Right renal pelvis (tissue), 4 donors: Measurements from ENCODE around the gene NPL. TPM values are rescaled to one million over a fixed set of nuclear protein-coding genes. Genes with fewer than 3 reads are reported as not detected.

Experiments used
- DNase-seq, 4 donors: peaks; one replicate each; pipeline ENCODE4 v3.0.0-alpha.2; 2013; ENCODE audit warnings: low read depth in 4 of 4, low spot score in 3 of 4, missing footprints in 1 of 4
- polyA plus RNA-seq, 4 donors: library from polyadenylated mRNA; unstranded; fragments of 120-200 nt; gene quantifications; one replicate each; pipeline ENCODE4 v1.2.1, GENCODE V29; 2013; ENCODE audit not compliant: insufficient read length in 4 of 4

The NPL gene
- polyA plus RNA-seq, 4 donors = 5.8 to 10.5 (median 8.3) TPM

- no peak for DNase-seq
Observed at GRCh38 chr1:182771187-182771984, 18.2 kb upstream of the NPL start.

- DNase-seq = no peak
Observed at GRCh38 chr1:182777386-182777785, 12.2 kb upstream of the NPL start.

GRCh38 chr1:182778862-182779261 lies 10.7 kb upstream of the NPL start:
- DNase-seq = no peak

DNA sequence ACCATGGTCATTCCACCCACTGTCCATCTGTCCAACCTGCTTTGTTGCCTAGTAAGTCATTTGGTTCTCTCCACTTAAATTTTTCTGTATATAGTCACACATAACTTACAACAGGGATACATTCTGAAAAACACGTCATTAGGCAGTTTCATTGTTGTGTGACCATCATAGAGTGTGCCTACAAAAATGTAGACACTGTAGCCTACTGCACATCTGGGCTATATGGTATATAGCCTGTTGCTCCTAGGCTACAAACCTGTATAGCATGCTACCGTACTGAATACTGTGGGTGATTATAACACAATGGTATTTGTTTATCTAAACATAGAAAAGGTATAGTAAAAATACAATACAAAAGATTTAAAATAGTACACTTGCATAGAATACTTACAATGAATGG lies 10.0 kb upstream of the NPL start:
- no peak for DNase-seq

DNA sequence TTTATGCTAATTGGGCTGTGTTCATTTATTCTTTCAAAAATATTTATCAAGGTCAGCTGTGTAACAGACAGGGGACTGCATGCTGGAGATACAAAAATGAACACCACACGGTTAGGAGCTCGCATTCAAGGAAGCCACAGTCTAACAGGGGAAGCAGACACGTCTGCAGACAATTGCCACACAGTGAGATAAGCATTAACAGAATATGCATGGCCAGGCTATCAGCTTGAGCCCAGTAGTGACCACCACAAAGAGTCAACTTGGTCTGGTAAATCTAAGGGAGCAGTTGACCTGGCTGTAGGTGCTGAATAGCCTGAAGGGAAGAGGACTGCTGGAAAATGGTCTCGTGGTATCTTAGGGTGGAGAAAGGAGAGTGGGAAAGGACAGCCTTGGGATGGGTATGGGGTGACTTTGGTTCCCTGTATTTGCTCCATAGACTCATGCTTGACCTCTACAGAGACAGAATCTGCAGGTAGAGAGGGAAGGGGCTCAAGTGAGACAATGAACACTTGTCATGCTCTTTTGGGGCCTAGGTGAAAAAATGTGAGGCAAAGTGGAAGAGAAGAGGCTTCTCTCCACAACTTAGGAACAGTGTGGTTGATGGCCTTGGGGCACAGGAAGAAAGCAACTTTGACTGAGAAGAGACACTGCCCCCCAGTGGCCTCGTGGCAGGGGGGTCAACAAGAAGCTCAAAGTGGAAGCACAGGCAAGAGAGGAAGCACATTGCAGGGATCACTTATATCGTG lies 7.6 kb upstream of the NPL start:
- peak in 1 of 4 donors; percentile 12 for DNase-seq

DNA sequence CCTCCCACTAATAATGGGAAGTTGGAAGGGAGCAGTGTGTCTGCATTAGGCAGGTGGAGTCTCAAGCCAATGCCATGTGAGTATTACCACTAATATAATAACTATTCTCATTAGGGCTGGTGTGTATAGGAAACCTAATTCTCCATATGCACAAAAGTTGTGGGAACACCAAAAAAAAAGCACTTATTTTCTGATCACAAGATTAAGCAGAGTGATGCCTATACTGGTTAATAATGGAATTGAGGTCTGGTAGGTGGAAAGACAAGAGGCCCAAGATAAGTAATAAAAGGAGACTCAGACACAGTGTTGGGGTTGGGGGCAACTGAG lies 7.0 kb upstream of the NPL start:
- DNase-seq = no peak

GRCh38 chr1:182783068-182783467 lies 6.5 kb upstream of the NPL start:
- DNase-seq = no peak

GRCh38 chr1:182784556-182785171 lies 4.9 kb upstream of the NPL start:
- peak in 1 of 4 donors; percentile 42 for DNase-seq

DNA sequence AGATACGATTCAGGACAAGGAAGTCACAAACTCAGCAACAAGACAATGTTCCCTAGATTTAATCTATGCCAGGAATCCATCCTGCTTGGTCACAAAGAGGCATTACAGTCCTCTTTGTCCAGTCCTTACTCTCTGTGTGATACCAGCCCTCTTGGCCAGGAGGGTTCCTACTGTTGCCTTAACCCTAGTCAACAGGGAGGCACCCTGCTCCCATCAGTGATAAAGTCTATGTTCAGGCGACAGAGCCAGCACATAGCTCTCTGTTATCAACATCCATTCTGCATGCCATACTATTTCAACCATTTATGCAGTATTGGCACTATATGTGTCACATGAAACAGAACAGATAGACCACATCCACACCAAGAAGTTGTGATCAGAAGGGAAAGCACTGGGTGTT lies 4.4 kb upstream of the NPL start:
- DNase-seq = no peak

- DNase-seq = peak in 1 of 4 donors; percentile 16
Observed at GRCh38 chr1:182786223-182786994, 3.2 kb upstream of the NPL start.

DNA sequence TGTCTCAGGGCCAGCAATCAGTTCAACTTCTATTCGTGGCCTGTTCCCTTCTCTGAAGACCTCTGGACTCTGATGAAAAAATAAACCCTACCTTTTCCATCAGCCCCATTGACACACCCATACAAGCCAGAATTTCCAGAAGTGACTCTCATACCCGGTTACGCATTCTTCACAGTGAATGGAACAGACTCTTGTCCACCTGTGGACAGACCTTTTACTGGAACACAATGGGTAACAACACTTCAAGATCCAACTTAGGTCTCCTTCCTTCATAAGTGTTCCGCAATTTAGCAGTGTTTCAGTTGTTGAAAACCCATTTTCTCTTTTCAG lies 2.6 kb upstream of the NPL start:
- DNase-seq = no peak

DNA sequence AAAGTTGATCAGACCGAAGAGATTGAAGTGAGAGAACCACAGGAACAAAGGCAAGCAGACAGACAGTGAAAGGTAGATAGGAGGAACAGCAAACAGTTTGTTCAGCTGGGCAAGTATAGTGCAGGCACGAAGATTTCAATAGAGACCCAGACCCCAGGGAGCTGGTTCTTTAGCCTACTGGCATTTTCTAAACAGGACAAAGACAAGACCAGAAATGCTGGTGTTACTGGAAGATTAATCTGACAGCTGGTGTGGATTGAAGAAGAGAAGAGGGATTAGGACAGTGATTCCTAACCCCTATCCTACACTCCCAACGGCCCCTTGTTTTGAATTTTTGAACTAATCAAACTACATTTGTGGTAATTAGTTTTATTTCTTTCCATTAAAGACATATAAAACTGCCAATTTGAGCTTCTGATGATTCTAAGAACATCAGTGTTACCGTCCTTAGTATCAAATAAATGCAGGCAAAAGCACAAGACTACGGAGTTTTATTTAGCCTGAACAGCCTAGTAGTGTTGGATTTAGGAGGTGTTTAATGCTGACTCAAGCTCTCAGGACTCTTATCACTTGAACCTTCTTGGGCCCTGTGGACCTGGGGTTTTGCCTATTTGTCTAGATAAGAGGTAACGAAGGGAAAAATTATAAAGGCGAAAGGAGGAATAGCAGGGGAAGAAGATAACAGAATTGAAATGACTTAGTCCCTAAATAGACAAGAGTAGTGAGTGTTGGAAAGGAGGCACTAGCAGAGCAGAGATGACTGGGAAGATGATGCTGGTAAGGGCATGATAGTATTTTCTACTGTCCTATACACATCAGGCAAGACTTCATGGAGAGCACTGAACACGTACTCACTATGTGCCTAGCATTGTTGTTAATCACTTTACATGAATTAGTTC lies 2.0 kb downstream of the NPL start:
- DNase-seq = no peak

DNA sequence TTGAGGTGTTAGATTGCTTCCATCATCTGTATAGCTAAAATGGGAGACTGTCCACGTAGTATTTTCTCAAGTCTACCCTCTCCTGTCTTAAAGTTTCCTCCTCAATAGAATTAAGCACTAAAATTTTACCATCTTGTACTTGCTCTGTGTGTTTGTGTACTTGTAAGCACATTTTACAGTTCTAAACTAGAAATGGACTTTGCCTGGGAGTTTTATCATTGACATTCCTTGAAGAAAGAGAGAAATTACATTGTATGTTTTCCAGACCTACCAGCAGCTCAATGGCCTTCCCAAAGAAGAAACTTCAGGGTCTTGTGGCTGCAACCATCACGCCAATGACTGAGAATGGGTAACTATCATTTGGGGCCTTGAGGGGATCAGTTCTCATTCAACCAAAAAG lies 4.5 kb downstream of the NPL start:
- DNase-seq = no peak

DNA sequence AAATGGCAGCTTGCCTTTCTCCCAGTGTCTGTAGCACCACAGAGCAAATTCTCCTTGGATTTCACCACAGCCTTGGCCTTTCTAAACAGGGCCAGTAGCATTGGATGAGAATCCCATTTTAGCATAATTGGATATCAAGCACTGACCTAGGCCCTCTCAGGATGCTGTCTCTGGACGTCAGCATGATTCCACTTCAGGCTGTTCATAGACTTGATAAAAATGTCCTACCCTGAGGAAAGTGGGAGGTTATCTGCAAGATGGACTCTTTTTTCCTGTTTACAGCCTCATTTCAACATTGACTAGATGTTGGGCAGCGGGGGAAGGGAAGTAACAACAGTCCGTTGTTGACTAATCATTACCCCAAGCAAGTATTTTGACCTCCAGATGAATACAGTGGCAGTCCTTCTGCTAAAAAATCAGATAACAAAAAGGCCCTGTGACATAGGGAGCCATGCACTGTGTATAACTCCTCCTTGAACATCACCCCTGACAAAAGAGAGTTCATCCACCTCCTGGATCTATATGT lies 5.2 kb downstream of the NPL start:
- DNase-seq = no peak

DNA sequence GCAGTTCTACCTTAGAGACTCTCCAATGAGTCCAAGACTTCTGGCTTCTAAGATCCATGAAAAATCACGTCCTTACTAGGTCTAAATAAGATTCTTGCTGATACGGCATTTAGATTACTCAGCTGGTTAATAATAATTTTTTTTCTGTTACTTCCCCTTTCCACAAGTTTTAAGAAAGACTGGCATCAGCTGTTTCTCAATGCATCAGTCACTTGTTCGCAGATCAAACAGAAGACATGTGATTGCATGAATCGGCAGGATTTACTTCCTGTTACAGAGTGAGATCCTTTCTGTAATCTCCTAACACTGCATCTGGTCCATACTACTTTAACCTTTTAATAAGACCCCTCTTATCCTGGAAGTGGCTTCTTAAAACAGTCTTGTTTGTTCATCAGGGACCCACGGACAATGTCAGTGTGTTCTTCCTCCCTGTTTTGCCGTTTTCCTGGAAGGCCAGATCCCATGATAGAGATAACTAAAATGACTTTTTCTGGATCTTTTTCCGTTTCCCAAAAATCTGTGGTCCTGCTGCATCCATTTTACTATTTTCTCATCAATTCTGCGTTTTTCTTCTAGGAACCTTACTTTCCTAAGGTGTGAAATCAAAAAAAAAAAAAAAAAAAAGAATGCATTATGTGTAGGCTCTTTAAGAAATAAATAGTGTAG lies 6.1 kb downstream of the NPL start:
- no peak for DNase-seq

DNA sequence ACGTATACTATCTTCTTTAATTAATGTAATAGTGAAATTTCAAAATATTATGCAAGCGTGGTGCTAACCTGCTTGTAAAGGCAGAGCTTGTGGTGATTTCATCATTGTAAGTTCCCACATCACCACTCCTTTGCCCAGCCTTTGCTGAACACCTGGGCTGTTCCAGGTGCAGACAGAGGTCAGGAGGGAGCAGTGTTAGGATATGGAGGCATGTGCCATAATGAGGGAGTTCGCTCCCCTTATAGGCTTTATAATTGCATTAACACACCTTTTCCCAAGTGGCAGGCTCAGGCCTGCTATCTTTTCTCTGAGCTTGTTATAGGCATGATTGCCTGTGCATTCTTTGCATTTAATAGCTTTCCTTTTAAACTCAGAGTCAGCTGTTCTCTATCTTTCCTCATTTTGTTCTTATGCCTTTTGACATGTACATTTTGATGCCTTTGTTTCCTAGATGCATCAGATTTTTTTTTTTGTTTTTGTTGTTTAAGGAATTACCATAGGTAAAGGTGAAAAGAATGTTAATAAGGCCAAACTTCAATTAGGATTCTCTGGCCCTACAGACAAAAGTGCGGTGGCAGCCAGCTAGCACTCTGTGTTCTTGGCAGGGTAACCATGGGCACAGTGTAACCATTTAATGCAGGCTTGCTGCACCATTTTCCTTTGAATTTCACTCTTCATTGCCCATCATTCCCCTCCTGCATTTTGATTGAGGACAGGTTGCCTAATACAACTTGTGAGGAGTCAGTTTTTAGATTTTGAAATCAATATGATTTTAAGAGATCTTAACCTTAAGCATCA lies 12.6 kb downstream of the NPL start:
- no peak for DNase-seq

- DNase-seq = no peak
Observed at GRCh38 chr1:182803846-182804245, 14.3 kb downstream of the NPL start.

DNA sequence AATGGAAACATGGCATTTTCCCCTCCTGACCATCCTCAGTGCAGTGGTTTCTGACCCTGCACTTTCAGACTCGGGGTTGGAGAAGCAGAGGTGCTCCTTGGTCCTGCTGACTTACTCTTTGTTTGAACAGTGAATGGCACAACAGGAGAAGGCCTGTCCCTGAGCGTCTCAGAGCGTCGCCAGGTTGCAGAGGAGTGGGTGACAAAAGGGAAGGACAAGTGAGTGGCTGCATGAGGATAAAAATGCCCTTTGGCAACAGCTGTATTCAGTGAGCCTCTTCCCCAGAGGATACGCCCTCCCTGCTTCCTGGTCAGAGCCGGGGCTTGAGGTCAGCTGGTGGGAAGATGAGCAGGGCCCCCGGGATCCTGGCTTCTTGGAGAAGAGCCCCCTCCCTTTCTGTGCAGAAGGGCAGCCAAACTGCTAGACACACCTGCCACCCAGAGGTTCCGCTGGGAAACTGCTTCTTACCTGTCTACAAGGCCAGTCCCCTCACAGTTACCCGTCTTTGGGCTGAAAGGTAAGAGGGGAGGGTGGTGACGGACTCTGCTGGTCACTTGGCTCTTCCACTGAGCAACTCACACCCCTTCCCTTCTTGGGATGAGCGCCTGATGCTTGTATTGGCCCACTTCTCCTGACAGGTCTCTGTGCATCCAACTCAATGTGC lies 16.6 kb downstream of the NPL start:
- no peak for DNase-seq
